Measurements from ENCODE around the gene RPS6KA5.
A peak's percentile ranks its signal among the peaks of the same experiment; 100 is the strongest.
"Not testable (repeated sequence)": the region's sequence is repeated elsewhere in the genome, so short reads cannot be mapped to it uniquely, and the experiment has no call there.

The RPS6KA5 gene

GRCh38 chr14:91027561-91027960, 32.9 kb downstream of the RPS6KA5 start:
- no peak for DNase-seq (ENCODE audit: low spot score)

DNA sequence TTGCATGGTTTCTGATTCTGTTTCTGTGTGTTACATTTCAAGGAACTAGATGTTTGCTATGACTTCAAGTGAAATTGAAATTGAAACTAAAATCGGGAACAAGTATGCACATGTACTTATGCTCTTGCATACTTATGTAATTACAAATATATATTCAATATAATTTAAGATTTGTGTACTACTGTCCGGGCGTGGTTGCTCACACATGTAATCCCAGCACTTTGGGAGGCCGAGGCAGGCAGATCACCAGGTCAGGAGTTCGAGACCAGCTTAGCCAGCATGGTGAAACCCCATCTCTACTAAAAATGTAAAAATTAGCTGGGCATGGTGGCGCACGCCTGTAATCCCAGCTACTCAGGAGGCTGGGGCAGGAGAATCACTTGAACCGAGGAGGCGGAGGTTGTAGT, 37.8 kb downstream of the RPS6KA5 start:
- not testable (repeated sequence) for DNase-seq (ENCODE audit: low spot score)

GRCh38 chr14:91021991-91022621, 38.3 kb downstream of the RPS6KA5 start:
- DNase-seq (ENCODE audit: low spot score): no peak

DNA sequence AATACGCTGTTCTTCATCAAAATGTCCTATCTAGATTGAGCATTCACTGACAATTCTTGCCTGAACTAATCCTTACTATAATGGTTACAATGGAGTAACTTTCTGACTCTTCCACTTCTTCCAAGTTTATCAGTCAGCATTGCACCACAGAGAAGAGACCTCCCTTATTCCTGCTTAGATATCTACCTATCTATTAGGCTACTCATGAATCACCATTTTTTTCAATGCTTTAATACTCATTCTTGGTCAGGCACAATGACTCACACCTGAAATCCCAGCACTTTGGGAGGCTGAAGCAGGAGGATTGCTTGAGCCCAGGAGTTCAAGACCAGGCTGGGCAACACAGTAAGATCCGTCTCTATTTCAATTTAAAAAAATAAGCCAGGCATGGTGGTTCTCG, 39.3 kb downstream of the RPS6KA5 start:
- DNase-seq (ENCODE audit: low spot score): no peak

DNA sequence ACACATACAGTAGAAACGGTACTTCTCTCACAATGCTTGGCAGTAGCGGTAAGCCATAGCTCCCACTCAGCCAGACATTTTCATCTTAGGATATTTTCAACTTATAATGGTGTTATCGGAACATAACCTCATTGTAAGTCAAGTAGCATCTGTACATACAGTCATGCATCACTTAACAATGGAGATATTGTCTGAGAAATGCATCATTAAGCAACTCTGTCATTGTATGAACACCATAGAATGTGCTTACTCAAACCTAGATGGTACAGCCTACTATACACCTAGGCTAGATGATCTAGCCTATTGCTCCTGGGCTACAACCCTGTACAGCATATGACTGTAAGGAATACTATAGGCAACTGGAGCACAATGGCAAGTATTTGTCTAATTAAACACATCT, 40.8 kb downstream of the RPS6KA5 start:
- DNase-seq (ENCODE audit: low spot score): peak; percentile 15

- DNase-seq (ENCODE audit: low spot score): no peak
These were observed 42.0 kb downstream of the RPS6KA5 start for GRCh38 chr14:91018481-91018880.

GRCh38 chr14:91016800-91017410, 43.5 kb downstream of the RPS6KA5 start:
- DNase-seq (ENCODE audit: low spot score): no peak

- no peak for DNase-seq (ENCODE audit: low spot score)
These were observed 45.0 kb downstream of the RPS6KA5 start for GRCh38 chr14:91015435-91015834.

DNA sequence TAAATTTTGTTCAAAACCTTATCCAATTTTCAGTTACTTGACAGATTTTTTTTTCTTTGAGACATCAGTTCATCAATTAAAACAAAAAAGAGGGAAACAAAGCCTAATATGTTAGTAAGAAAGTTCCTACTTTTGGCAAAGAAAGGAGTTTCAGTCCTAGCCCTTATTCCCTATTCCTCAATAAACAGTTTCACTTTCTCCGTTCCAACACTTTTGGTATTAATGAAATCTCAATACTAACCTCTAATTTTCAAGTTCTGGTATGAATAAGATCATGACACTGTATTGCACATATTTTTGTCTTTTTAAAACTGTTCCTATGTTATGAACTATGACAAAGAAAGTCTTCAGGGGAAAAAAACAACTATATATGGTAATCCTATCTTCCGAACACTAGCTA, 48.4 kb downstream of the RPS6KA5 start:
- DNase-seq (ENCODE audit: low spot score): no peak

GRCh38 chr14:91010153-91010533, 50.3 kb downstream of the RPS6KA5 start:
- DNase-seq (ENCODE audit: low spot score): no peak

- no peak for DNase-seq (ENCODE audit: low spot score)
These were observed 50.8 kb downstream of the RPS6KA5 start for GRCh38 chr14:91009501-91010152.

DNA sequence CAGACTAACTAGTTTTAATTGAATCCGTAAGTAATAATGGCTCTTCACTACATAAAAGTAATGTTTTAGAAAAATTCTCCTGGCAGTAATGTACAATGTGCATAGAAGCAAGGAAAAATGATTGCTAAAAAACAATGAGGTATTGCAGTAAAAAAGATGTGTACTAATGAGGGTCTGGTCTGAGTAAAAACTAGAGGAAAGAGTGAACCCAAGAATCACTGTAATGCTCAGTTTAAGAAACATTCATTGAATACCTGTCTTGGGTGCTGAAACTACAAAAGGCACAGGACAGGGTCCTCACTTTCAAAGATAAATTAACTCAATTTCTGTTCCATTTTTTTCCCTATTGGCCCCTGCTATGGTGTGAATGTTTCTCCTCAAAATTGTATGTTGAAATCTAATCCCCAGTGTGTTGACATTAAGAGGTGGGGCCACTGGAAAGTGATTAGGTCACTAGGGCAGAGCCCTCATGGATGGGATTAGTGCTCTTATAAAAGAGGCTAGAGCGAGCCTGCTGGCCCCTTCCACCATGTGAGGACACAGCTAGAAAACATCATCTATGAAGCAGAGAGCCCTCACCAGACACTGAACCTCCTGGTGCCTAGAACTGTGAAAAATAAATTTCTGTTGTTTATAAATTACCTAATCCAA, 51.6 kb downstream of the RPS6KA5 start:
- no peak for DNase-seq (ENCODE audit: low spot score)

- peak; percentile 28 for DNase-seq (ENCODE audit: low spot score)
These were observed 54.7 kb downstream of the RPS6KA5 start for GRCh38 chr14:91005716-91006115.

DNA sequence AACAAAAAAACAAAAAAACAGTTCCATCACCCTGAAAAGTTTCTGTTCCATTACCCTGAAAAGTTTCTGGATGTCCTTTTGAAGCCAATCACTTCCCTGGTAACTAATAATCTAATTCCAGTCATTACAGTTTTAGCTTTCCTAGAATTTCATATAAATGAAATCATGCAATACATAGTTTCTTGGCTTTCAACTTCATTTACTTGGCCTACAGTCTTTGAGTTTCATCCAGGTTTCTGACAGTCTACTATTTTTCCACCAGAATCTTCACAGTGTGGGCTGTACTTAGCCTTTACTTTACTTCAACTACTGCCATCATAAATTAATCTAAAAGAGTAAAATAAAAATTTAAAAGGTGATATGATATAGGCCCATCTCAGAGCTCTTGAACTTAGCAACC, 55.5 kb downstream of the RPS6KA5 start:
- DNase-seq (ENCODE audit: low spot score): no peak

- no peak for DNase-seq (ENCODE audit: low spot score)
These were observed 61.1 kb downstream of the RPS6KA5 start for GRCh38 chr14:90999299-90999698.

- DNase-seq (ENCODE audit: low spot score): no peak
These were observed 63.5 kb downstream of the RPS6KA5 start for GRCh38 chr14:90996967-90997366.

GRCh38 chr14:90995785-90996184, 64.7 kb downstream of the RPS6KA5 start:
- no peak for DNase-seq (ENCODE audit: low spot score)

DNA sequence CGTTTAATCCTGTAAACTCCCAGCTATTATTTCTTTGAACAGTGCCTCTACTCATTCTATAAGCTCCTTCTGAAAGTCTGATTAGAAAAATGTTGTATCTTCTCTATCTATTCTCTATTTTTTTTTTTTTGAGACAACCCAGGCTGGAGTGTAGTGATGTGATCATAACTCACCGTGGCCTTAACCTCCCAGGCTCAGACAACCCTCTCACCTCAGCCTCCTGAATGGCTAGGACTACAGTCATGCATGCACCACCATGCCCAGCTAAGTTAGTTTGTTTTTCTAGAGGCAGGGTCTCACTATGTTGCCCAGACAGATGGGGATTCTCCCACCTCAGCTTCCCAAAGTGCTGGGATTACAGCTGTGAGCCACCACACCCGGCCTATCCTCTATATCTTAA, 66.6 kb downstream of the RPS6KA5 start:
- DNase-seq (ENCODE audit: low spot score): no peak

GRCh38 chr14:90991690-90992443, 68.6 kb downstream of the RPS6KA5 start:
- no peak for DNase-seq (ENCODE audit: low spot score)

DNA sequence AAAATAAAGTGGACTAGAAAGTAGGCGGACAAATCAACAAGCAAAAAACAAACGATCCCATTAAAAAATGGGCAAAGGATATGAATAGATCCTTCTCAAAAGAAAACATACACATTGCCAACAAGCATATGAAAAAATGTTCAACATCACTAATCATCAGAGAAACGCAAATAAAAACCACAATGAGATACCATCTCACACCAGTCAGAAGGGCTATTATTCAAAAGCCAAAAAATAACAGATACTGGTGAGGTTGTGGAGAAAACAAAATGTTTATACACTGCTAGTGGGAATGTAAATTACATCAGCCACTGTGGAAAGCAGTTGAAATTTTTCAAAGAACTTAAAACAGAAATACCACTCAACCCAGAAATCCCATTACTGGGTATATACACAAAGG, 70.3 kb downstream of the RPS6KA5 start:
- DNase-seq (ENCODE audit: low spot score): no peak

DNA sequence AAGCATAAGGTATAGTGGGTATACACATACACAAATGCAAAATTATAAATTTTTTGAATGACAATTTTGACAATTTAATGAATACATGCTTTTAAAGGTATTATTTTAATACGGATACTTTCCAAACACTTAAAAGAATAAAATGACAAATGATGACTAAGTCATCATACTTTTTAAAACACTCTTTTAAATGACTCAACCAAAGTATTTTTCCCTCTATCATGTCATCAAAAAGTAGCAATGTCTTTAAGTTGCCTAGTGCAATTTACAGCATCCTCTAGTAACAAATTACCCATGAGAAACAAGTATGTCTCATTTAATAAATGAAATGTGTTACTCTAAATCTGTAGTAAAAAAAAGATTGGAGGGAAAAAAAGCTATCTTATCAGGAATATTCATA, 73.3 kb downstream of the RPS6KA5 start:
- no peak for DNase-seq (ENCODE audit: low spot score)

GRCh38 chr14:90986510-90986909, 73.9 kb downstream of the RPS6KA5 start:
- peak; percentile 35 for DNase-seq (ENCODE audit: low spot score)
